Brain pericyte (primary cell): Measurements from ENCODE around the gene HIGD1C.

Experiments
- DNase-seq: peaks from one replicate; pipeline ENCODE4 v3.0.0-alpha.2; 2012; ENCODE audit warnings: low read depth, low spot score

The HIGD1C gene

GRCh38 chr12:51018956-51019355 lies 66.6 kb downstream of the HIGD1C start:
- DNase-seq = no peak

- no peak for DNase-seq
Observed at GRCh38 chr12:51019927-51020326, 67.6 kb downstream of the HIGD1C start.
